Glomerular visceral epithelial cell (primary cell): ENCODE results near the gene TMEM89.

Source experiments
- DNase-seq: peaks from one replicate; pipeline ENCODE4 v3.0.0-alpha.2; 2016; ENCODE audit errors: extremely low spot score

Gene TMEM89

DNA sequence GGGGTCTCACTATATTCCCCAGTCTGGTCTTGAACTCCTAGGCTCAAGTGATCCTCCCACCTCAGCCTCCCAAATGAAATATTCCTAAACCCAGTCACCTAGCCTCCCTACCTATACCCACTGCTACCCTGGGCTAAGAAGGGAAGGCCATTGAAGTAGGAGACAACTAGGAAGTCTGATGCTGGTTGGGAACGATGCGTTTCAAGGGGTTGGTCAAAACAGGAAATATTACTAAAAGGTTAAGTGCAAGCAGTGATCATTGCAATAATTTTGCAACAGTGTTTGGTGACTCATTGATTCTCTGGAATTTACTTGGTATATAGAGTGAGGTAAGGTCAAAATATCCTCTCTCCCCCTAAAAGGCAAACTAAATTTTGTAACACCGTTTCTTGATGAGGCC lies 7.5 kb downstream of the TMEM89 start:
- no peak for DNase-seq

GRCh38 chr3:48612309-48612708 lies 9.3 kb downstream of the TMEM89 start:
- DNase-seq = no peak

- DNase-seq = peak; percentile 94
These were observed 12.2 kb downstream of the TMEM89 start, which contains the start of gene UQCRC1 for GRCh38 chr3:48609088-48610005. Gene UQCRC1 (minus strand): TSS chr3:48609646. CDS start chr3:48609620, 26 bp downstream.

DNA sequence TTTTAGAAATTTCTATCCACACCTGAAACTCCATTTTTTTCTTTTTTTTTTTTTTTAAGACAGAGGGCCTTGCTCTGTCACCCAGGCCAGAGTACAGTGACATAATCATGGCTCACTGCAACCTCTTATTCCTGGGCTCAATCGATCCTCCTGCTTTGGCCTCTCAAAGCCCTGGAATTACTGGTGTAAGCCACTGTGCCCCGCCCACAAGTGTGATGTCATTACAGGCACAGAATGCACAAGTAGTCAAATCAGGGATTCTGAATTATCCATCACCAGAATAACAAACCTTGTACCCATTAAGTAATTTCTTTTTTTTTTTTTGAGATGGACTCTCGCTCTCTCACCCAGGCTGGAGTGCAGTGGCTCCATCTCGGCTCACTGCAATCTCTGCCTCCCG lies 14.1 kb downstream of the TMEM89 start:
- DNase-seq = no peak

GRCh38 chr3:48601622-48601994 lies 20.0 kb downstream of the TMEM89 start:
- DNase-seq = no peak

DNA sequence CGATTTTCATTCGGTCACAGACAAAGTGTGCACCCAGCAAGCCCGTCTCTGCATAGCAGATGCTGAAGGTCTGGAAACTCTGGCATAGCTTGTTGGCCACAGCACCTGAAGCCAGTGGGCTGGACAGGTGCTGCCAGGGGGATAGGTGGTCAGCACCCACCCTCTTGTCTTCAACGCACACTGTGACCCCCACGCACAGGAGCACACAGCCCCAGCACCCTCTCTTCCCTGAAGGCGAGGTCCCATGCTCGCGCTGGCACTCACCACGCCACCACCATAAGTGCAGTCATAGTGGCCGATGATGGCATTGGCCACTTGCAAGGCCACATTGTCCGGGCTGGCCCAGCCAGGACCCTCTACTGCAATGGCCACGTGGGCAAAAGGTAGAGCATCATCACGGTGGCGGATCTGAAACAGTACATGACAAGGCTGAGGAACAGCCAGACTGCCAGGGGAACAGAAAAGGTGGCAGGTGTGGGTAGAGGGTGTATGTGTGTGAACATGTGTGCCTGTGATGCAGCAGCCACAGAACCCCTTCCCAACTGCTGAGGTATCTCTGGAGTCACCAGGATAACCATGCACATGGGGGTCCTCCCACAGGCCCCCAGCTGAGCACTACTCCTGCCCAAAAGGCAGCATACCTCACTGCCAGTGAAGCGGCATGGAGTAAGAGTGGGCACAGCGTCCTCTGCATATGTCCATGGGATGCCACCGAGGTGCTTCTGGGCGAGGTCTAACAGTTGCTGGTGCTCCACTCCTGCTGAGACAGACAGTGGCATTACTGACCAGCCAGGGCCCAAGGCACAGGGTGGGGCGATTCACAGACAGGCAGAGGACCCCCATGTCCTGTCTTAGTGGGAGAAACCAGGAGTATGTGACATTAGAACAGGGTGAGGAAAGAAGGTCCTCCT lies 20.6 kb downstream of the TMEM89 start:
- no peak for DNase-seq

DNA sequence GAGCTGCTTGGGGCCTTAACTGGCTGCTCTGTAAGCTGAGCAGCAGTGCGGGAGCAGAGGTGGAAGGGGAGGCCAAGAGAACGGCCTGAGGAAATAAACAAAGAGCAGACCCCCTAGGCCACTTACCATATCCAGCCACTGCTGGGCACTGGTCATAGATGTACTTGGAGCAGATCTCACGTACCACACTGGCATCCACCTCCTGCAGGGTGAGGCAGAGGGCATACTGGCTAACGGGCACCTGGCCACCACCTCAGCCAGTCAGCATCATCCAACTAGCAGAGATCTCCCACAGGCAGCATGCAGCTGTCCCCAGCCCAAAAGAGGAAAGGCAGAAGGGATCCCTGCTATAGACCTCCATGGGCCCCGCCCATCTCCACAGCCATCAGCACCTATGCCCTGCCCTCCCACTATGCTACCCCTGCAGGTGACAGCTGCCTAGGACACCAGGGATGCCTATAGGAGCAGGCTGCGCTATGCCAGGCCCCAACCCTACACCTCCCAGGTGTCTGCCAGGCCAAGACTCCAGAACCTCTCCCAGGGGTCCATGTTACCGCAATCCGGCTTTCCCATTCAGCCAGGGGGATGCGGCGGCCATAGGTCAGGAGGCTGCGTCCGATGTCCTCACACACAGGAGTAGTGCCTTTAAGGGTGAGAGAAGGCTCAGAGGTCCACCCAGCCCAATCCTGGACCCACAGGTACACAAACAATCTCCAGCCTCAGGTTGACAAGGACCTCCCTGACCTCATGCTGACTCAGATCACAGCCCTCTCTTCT lies 21.9 kb downstream of the TMEM89 start:
- DNase-seq = no peak

DNA sequence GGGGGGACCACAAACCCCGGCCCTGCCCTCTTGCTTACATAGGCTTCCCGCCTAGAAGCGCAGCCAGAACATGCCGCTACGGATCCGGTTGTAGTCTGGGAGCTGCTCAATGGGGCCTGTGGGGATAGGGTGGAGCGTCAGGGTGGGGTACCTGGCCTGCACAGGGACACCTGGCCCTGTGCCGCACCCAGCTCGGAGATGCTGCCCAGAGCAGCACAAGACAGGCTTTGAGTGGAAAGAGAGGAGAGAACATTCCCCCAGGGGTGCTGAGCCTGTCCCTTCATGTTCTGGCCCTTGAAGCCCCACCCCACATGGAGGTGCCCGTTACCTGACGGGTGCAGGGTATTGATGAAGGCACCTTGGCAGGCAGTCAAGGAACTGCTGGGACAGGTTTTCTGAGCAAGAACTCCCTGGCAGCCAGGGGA lies 22.5 kb downstream of the TMEM89 start:
- no peak for DNase-seq

- DNase-seq = peak; percentile 71
These were observed 23.1 kb downstream of the TMEM89 start for GRCh38 chr3:48598323-48599076.

- no peak for DNase-seq
These were observed 24.2 kb downstream of the TMEM89 start for GRCh38 chr3:48597408-48597800.

DNA sequence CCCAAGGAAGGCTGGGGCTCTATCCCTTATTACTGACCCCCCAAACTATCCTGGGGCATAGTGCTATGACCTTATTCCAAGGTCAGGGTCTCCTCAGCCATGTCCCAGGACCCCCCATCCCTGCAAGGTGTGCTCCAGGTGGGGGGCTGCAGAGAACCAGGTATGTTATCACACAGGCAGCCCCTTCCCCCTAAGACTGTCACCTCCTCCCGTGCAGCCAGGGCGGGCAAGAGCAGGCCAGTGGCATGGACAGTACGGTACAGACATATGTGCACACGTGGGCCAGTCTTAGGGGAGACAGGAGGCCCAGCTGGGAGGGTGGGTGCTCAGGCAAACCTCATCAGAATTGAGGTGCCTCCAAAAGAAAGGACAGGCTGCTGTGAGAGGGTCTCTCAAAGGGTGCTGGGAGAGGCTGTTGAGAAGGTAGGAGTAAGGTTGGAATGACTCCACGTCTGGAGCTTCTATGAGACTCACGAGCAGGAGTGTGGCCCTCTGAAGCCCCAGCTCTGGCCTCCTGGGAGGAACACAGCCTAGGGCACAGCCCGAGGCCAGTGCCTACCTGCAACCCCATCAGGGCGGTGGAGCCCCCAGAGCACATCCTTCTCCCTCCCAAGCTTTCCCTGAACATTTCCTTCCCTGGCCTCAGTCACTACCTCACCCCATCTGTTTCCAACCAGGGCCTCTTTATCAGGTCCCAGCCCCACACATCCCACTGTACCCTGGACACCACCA lies 24.7 kb downstream of the TMEM89 start:
- no peak for DNase-seq

DNA sequence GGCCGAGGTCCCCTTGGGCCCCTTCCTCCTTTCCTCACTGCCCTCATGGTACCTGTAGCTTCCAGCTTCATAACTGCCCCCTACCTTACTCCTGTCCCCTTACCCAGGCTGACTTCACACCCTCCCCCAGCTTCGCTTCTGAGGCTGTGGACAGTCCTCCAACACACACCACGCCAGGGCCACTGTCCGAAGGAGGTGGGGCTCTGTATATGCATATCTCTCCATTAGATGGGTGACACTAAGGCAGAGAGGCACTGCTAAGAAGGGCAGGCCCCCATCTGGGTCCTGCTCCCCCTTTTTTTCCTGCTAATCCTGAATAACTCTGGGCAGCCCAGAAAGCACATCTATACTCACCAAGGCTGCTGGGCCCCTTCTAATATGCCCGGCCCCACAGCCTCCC lies 25.4 kb downstream of the TMEM89 start:
- DNase-seq = no peak

DNA sequence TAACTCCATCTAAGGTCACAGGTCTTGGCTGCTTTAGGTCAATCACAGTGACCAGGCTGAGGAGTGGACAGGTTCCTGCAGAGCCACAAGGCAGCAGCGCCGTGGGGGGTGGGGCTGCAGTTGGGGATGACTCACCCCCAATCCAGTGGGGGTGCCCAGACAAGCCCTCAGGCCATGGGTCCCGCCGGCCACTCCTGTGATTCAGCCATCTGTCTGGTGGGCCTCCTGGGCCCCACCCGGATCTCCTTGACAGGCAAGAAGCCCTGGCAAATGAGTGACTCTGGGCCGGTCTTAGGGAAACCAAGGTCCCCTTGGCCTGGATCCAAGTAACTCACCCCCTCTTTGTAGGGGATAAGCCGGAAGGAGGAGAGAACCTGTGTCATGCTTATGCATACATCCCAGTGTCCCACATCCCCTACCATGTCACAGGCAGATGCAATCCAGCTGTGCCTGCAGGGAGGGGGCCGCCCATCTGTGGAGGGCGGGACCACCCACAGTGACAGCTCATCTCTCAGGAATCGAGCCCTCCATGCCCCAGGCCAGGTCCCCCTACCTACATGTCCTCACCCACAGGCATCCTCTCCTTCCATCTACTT lies 25.9 kb downstream of the TMEM89 start:
- peak; percentile 99 for DNase-seq

- DNase-seq = no peak
These were observed 26.5 kb downstream of the TMEM89 start, which contains the start of gene COL7A1 for GRCh38 chr3:48595075-48595525. Gene COL7A1 (minus strand): TSS chr3:48595329. CDS start chr3:48595159, 170 bp downstream.

- DNase-seq = peak; percentile 25
These were observed 27.0 kb downstream of the TMEM89 start for GRCh38 chr3:48594417-48595049.

GRCh38 chr3:48593337-48593736 lies 28.2 kb downstream of the TMEM89 start:
- no peak for DNase-seq

- no peak for DNase-seq
These were observed 29.0 kb downstream of the TMEM89 start for GRCh38 chr3:48592519-48593087.

GRCh38 chr3:48591886-48592518 lies 29.6 kb downstream of the TMEM89 start:
- no peak for DNase-seq
